Natural killer cell (primary cell): ENCODE measurements around the gene KRTAP4-3. TPM values are rescaled to one million over a fixed set of nuclear protein-coding genes. Genes with fewer than 3 reads are reported as not detected.
"Not testable (repeated sequence)": the region's sequence is repeated elsewhere in the genome, so short reads cannot be mapped to it uniquely, and the experiment has no call there.

Source experiments
- ATAC-seq, 3 donors: fragments of 150-1000 bp in 2 of 3; fragments of 200-7000 bp in 1 of 3; cut with Tn5 transposase; 1 replicate in 1 of 3; 2 replicates in 2 of 3; pipeline ENCODE4 v1.10.0; 2021; ENCODE audit warnings: mild to moderate bottlenecking in 2 of 3, moderate library complexity in 2 of 3
- DNase-seq, 2 donors: peaks; one replicate each; pipeline versions ENCODE4 v3.0.0 to v3.0.0-alpha.2; 2013 to 2021; ENCODE audit warnings: mixed read lengths in 1 of 2
- H3K27ac ChIP-seq: one replicate; pipeline ENCODE4 v1.5.1; 2013; ENCODE audit warnings: mild to moderate bottlenecking, low read length
- H3K27me3 ChIP-seq: one replicate; pipeline ENCODE4 v1.6.1; 2013; ENCODE audit warnings: low read length; ENCODE audit not compliant: control insufficient read depth, insufficient read depth
- H3K36me3 ChIP-seq: one replicate; pipeline ENCODE4 v1.6.1; 2013; ENCODE audit warnings: low read length; ENCODE audit not compliant: control insufficient read depth, insufficient read depth
- H3K4me1 ChIP-seq: one replicate; pipeline ENCODE4 v1.6.1; 2013; ENCODE audit warnings: low read length; ENCODE audit not compliant: control insufficient read depth, insufficient read depth
- H3K4me3 ChIP-seq: one replicate; pipeline ENCODE4 v1.5.1; 2013; ENCODE audit warnings: low read length
- H3K9me3 ChIP-seq: one replicate; pipeline ENCODE4 v1.6.1; 2013; ENCODE audit warnings: low read length; ENCODE audit not compliant: control insufficient read depth, insufficient read depth
- H3K27ac Mint-ChIP-seq, 2 donors: one replicate each; pipeline ENCODE4 v1.8.0; 2022; ENCODE audit warnings: mild to moderate bottlenecking in 2 of 2, mixed read lengths in 2 of 2, moderate library complexity in 1 of 2
- H3K27me3 Mint-ChIP-seq, 2 donors: one replicate each; pipeline ENCODE4 v1.8.0; 2022; ENCODE audit warnings: low read depth in 2 of 2, mixed read lengths in 2 of 2
- H3K36me3 Mint-ChIP-seq: one replicate; pipeline ENCODE4 v1.8.0; 2022; ENCODE audit warnings: mixed read lengths
- H3K4me1 Mint-ChIP-seq, 2 donors: one replicate each; pipeline ENCODE4 v1.8.0; 2022; ENCODE audit warnings: mixed read lengths in 2 of 2
- H3K4me3 Mint-ChIP-seq: one replicate; pipeline ENCODE4 v1.8.0; 2022; ENCODE audit warnings: mild to moderate bottlenecking, moderate library complexity, mixed read lengths
- H3K9me3 Mint-ChIP-seq, 2 donors: one replicate each; pipeline ENCODE4 v1.8.0; 2022; ENCODE audit warnings: mixed read lengths in 2 of 2
- WGBS: methylation state at CpG from one replicate; pipeline ENCODE4 v1.1.7; 2013; ENCODE audit warnings: missing lambda C conversion rate; ENCODE audit not compliant: insufficient coverage; 5-methylcytosine and 5-hydroxymethylcytosine counted together
- intact Hi-C: fragments of 100-400 bp; cut with micrococcal nuclease; formaldehyde crosslinking; loops from one replicate; pipeline ENCODE4 v1.14.2; 2022
- total RNA-seq, 4 donors: library from RNA; stranded (reverse); fragments of 120-200 nt in 1 of 4; gene quantifications; one replicate each; pipeline versions ENCODE4 v1.2.3 to v1.2.4, GENCODE V29; 2013 to 2022
- TF ChIP-seq, protein P1 (sequence below): fragments of 200-600 bp; IDR thresholded peaks from one replicate; pipeline ENCODE4 v1.8.0; 2022; ENCODE audit warnings: antibody characterized with exemption

Gene KRTAP4-3
- total RNA-seq, 3 donors from 2014 or later (not counting 1 experiment from before 2014, with no cell fraction given): not detected

DNA sequence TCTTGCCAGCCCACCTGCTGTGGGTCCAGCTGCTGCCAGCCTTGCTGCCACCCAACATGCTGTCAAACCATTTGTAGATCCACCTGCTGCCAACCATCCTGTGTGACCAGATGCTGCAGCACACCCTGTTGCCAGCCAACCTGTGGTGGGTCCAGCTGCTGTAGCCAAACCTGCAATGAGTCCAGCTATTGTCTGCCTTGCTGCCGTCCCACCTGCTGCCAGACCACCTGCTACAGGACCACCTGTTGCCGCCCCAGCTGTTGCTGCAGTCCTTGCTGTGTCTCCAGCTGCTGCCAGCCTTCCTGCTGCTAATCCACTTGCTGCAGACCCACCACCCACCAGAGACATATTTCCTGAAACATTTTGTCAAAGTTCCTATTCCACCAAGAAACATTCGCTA is 22.3 kb upstream of the KRTAP4-3 start:
- Mint-ChIP-seq H3K36me3 (no peaks in the 10 kb centered on the region), H3K4me3 (no peak overlapping the region), H3K9me3 (no peaks in the 10 kb centered on the region), H3K27me3 (peaks cover 24 to 52% of the 10 kb centered on the region in 2 donors), H3K4me1 (no peaks in the 10 kb centered on the region), H3K27ac (no peak overlapping the region)
- H3K4me3 ChIP-seq: no peak overlapping the region
- TF ChIP-seq, protein P1, sequence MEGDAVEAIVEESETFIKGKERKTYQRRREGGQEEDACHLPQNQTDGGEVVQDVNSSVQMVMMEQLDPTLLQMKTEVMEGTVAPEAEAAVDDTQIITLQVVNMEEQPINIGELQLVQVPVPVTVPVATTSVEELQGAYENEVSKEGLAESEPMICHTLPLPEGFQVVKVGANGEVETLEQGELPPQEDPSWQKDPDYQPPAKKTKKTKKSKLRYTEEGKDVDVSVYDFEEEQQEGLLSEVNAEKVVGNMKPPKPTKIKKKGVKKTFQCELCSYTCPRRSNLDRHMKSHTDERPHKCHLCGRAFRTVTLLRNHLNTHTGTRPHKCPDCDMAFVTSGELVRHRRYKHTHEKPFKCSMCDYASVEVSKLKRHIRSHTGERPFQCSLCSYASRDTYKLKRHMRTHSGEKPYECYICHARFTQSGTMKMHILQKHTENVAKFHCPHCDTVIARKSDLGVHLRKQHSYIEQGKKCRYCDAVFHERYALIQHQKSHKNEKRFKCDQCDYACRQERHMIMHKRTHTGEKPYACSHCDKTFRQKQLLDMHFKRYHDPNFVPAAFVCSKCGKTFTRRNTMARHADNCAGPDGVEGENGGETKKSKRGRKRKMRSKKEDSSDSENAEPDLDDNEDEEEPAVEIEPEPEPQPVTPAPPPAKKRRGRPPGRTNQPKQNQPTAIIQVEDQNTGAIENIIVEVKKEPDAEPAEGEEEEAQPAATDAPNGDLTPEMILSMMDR: no peak
- no peaks in the 10 kb centered on the region for H3K27me3 ChIP-seq
- ATAC-seq: no peak
- 87% methylated on average over 3 of the region's 3 CpGs for WGBS
- no peaks in the 10 kb centered on the region for H3K36me3 ChIP-seq
- H3K27ac ChIP-seq: no peak overlapping the region
- H3K9me3 ChIP-seq: no peaks in the 10 kb centered on the region
- no peak for DNase-seq
- H3K4me1 ChIP-seq: no peaks in the 10 kb centered on the region
- intact Hi-C loops: no loop called here

DNA sequence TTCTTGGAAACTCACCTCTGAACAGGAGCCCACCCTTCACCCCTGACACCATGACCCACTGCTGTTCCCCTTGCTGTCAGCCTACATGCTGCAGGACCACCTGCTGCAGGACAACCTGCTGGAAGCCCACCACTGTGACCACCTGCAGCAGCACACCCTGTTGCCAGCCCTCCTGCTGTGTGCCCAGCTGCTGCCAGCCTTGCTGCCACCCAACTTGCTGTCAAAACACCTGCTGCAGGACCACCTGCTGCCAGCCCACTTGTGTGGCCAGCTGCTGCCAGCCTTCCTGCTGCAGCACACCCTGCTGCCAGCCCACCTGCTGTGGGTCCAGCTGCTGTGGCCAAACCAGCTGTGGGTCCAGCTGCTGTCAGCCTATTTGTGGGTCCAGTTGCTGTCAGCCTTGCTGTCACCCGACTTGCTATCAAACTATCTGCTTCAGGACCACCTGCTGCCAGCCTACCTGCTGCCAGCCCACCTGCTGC is 21.9 kb upstream of the KRTAP4-3 start, which contains the start of gene KRTAP9-1:
KRTAP9-1 (plus strand) TSS at position 51 of the 482 bp plus-strand sequence; CDS start at position 51, 0 bp downstream.
- H3K27me3 ChIP-seq, H3K9me3 Mint-ChIP-seq, H3K36me3 ChIP-seq, H3K36me3 Mint-ChIP-seq, H3K27ac ChIP-seq, ATAC-seq, H3K4me3 Mint-ChIP-seq, intact Hi-C loops, DNase-seq, H3K9me3 ChIP-seq, H3K4me3 ChIP-seq, H3K4me1 Mint-ChIP-seq, H3K4me1 ChIP-seq, H3K27ac Mint-ChIP-seq: not testable (repeated sequence)
- peaks cover 24 to 56% of the 10 kb centered on the region in 2 donors for H3K27me3 Mint-ChIP-seq
- 70% methylated on average over 1 of the region's 1 CpG for WGBS

DNA sequence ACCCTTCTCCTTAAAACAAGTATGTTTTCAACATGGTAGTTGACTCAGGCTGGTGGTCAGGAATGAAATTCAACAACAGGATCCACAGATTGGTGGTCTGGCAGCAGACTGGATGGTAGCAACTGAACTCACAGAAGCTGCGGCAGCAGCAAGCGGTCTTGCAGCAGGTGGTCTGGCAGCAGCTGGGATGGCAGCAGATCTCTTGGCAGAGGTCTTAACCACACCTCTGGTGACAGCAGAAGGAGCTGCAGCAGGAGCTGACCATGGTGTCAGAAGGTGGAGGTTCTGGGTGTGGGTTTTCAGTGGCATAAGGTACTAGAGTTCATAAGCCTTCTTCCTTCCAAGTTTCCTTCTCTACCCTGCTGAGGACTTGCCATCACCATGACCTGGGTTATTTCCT is 18.9 kb upstream of the KRTAP4-3 start:
- Mint-ChIP-seq H3K4me3 (no peak overlapping the region), H3K27me3 (peaks cover 26 to 53% of the 10 kb centered on the region in 2 donors), H3K27ac (no peak overlapping the region), H3K9me3 (no peaks in the 10 kb centered on the region), H3K4me1 (no peaks in the 10 kb centered on the region), H3K36me3 (no peaks in the 10 kb centered on the region)
- DNase-seq (no peak), ATAC-seq (no peak)
- Histone ChIP-seq H3K27me3 (no peaks in the 10 kb centered on the region), H3K9me3 (no peaks in the 10 kb centered on the region), H3K4me1 (no peaks in the 10 kb centered on the region), H3K27ac (no peak overlapping the region), H3K4me3 (no peak overlapping the region), H3K36me3 (no peaks in the 10 kb centered on the region)
- intact Hi-C loops: no loop called here
- 87% methylated on average over 2 of the region's 2 CpGs for WGBS
- TF ChIP-seq, protein P1: no peak

DNA sequence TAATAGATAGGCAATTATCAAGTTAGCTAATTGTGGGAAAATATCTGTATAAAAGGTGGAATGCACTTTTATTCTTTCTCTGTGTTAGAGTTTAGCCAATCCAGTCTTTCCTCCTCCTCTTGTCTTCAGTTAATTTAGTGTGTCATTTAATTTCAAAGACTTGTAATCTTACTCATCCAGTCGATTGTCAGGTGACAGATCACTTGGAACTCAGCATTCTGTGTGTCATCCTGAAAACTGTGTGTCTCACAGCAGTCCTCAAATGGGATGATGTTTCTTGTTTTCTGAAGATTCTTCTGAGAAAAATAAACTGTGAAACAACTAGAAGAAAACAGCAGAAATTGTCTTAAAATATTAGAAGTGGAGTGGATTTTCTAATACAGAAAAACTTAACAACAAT is 17.0 kb upstream of the KRTAP4-3 start:
- Histone ChIP-seq H3K4me3 (no peak overlapping the region), H3K27ac (no peak overlapping the region), H3K27me3 (no peaks in the 10 kb centered on the region), H3K4me1 (no peaks in the 10 kb centered on the region), H3K36me3 (no peaks in the 10 kb centered on the region), H3K9me3 (no peaks in the 10 kb centered on the region)
- ATAC-seq (no peak), DNase-seq (no peak)
- Mint-ChIP-seq H3K4me3 (no peak overlapping the region), H3K36me3 (no peaks in the 10 kb centered on the region), H3K9me3 (no peaks in the 10 kb centered on the region), H3K27me3 (peaks cover 18 to 42% of the 10 kb centered on the region in 2 donors), H3K4me1 (no peaks in the 10 kb centered on the region), H3K27ac (no peak overlapping the region)
- 56% methylated on average over 1 of the region's 1 CpG for WGBS
- intact Hi-C loops: no loop called here
- TF ChIP-seq, protein P1: no peak
